OCI-LY7 (cell line): ENCODE measurements around the gene TOP1. TPM values are rescaled to one million over a fixed set of nuclear protein-coding genes. Genes with fewer than 3 reads are reported as not detected.
A peak's percentile ranks its signal among the peaks of the same experiment; 100 is the strongest.

Experiments used
- BruUV-seq: library from RNA; stranded (reverse); fragments of 400-500 nt; replicated peaks from 2 replicates; lab custom pipeline; 2021; lab: Mats Ljungman, UMichigan
- CTCF ChIA-PET: fragments of 300-600 bp; sonication (Branson Sonifier 250); formaldehyde crosslinking; loops from one replicate; lab custom pipeline; 2022; ENCODE audit warnings: antibody characterized with exemption; ENCODE audit not compliant: unreplicated experiment; lab: Charles Lee
- POLR2A ChIA-PET: fragments of 300-600 bp; sonication (Branson Sonifier 250); formaldehyde crosslinking; loops from one replicate; lab custom pipeline; 2022; ENCODE audit warnings: antibody characterized with exemption; lab: Charles Lee
- DNase-seq: peaks from one replicate; pipeline ENCODE4 v3.0.0-alpha.2; 2015; ENCODE audit warnings: low spot score
- H2AFZ ChIP-seq: fragments of 200-600 bp; sonication (generic), shearing (Covaris generic); 2 replicates; pipeline ENCODE4 v1.6.1; 2014; ENCODE audit warnings: mild to moderate bottlenecking, antibody characterized with exemption, low read length, moderate library complexity
- H3K27ac ChIP-seq: fragments of 200-600 bp; sonication (generic); 2 replicates; pipeline ENCODE4 v1.5.1; 2014; ENCODE audit warnings: mixed run types, low read depth, mild to moderate bottlenecking, moderate library complexity, low read length, inconsistent platforms; ENCODE audit not compliant: poor library complexity, severe bottlenecking
- H3K36me3 ChIP-seq: fragments of 200-600 bp; sonication (generic); 2 replicates; pipeline ENCODE4 v1.6.1; 2014; ENCODE audit warnings: mild to moderate bottlenecking, antibody characterized with exemption, low read length, moderate library complexity, mixed read lengths; ENCODE audit not compliant: insufficient read depth
- H3K4me1 ChIP-seq: fragments of 200-600 bp; sonication (generic); 2 replicates; pipeline ENCODE4 v1.5.1; 2014; ENCODE audit warnings: mild to moderate bottlenecking, low read length; ENCODE audit not compliant: insufficient read depth, poor library complexity, severe bottlenecking
- H3K4me2 ChIP-seq: fragments of 200-600 bp; sonication (generic); 2 replicates; pipeline ENCODE4 v1.6.1; 2014; ENCODE audit warnings: mild to moderate bottlenecking, low read length
- H3K4me3 ChIP-seq: fragments of 200-600 bp; sonication (generic); 2 replicates; pipeline ENCODE4 v1.5.1; 2014; ENCODE audit warnings: mild to moderate bottlenecking, low read depth, low read length; ENCODE audit not compliant: poor library complexity, severe bottlenecking
- H3K79me2 ChIP-seq: fragments of 200-600 bp; sonication (generic); 2 replicates; pipeline ENCODE4 v1.6.1; 2016; ENCODE audit warnings: low read depth, mild to moderate bottlenecking, low read length, moderate library complexity, mixed read lengths; ENCODE audit not compliant: insufficient read depth
- H3K9me2 ChIP-seq: fragments of 200-600 bp; sonication (generic); 2 replicates; pipeline ENCODE4 v1.6.1; 2016; ENCODE audit warnings: mild to moderate bottlenecking, low read length, mixed read lengths; ENCODE audit not compliant: insufficient read depth
- H3K9me3 ChIP-seq: fragments of 200-600 bp; sonication (generic); 2 replicates; pipeline ENCODE4 v1.6.1; 2014; ENCODE audit warnings: mild to moderate bottlenecking, mixed run types, low read length, mixed read lengths
- H4K20me1 ChIP-seq: fragments of 200-600 bp; sonication (generic); 2 replicates; pipeline ENCODE4 v1.6.1; 2014; ENCODE audit warnings: mild to moderate bottlenecking, antibody characterized with exemption, low read length, moderate library complexity, mixed read lengths; ENCODE audit not compliant: insufficient read depth
- EZH2phosphoT487 ChIP-seq: fragments of 200-600 bp; sonication (generic); IDR thresholded peaks from 2 replicates; pipeline ENCODE4 v1.6.1; 2018; ENCODE audit warnings: low read depth, borderline replicate concordance, mild to moderate bottlenecking, mixed run types, antibody characterized with exemption, low read length, moderate library complexity, mixed read lengths
- intact Hi-C: fragments of 100-400 bp; cut with micrococcal nuclease; formaldehyde crosslinking; loops from one replicate; pipeline ENCODE4 v1.10.0; 2022; ENCODE audit not compliant: unreplicated experiment
- total RNA-seq, 2 experiments: library from RNA; depleted of rRNA in 1 of 2; stranded (reverse); fragments of >200 nt in 1 of 2; shearing (Covaris generic) in 1 of 2; gene quantifications; 2 replicates each; pipeline ENCODE4 v1.2.3, GENCODE V29; 2014 to 2022
- TF ChIP-seq, protein P1 (sequence below): fragments of 200-600 bp; sonication (generic); conservative IDR thresholded peaks from 2 replicates; pipeline ENCODE4 v1.5.1; 2014; ENCODE audit warnings: mild to moderate bottlenecking, antibody characterized with exemption, low read length, moderate library complexity, mixed read lengths

TOP1 gene
- total RNA-seq, 2 experiments from 2014 or later = 44.6 to 200 TPM

DNA sequence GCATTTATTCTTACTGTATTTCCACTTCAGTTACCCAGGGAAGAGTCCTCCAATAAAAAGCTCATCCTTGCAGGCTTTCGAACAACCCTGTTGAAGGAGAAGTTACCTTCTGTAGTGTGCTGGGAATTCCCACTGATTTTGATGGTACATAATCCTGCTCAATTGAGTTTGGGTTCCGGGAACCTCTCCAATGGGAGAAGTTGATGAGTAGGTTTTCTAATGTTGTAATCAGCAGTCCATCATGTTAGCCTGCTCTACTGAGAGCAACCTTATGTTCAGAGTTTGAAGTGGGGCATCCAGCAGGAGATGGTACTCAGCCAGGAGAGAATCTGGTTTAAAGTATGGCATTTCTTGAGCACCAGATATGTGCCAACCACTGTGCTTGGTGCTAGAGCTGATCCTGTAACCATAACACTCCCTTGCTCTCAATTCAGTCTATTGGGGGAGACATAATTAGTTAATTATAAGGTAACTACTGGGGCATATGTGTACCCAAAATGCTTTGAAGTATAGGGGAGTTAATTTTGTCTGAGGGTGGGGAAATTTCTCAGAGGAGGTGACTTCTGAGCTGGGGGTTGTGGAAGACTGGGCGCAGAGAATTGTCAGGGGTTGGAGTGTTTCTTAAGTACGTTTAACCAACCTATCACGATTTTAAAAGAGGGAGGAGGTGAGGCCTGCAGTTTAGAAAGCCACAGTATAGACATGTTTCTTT lies 2.1 kb downstream of the TOP1 start:
- TF ChIP-seq EZH2phosphoT487 = no peak
- H2AFZ ChIP-seq = no peak overlapping the region
- peaks cover 77% of the 10 kb centered on the region for H3K79me2 ChIP-seq
- TSS peak; percentile 59 for BruUV-seq
- peak overlapping the region; percentile 88 for H3K4me3 ChIP-seq
- peaks cover 69% of the 10 kb centered on the region for H3K36me3 ChIP-seq
- H4K20me1 ChIP-seq = peaks cover 61% of the 10 kb centered on the region
- H3K4me1 ChIP-seq = peaks cover 76% of the 10 kb centered on the region
- no peaks in the 10 kb centered on the region for H3K9me2 ChIP-seq
- no peak for DNase-seq
- ChIA-PET POLR2A (interaction anchor here (0.7 to 7.6 kb wide), 12 partner anchors 8 to 73 kb away, joined by 3 to 88 read pairs (median 5); no protein-coding TSS in a partner anchor), CTCF (interaction anchor here (1.5 to 2.8 kb wide), 2 partner anchors 30 to 40 kb away, joined by 4 to 15 read pairs; no protein-coding TSS in a partner anchor)
- intact Hi-C loops = loop anchor here (2.0 kb wide), 1 partner anchor 64 kb away; no protein-coding TSS in a partner anchor
- H3K9me3 ChIP-seq = no peaks in the 10 kb centered on the region
- peak overlapping the region; percentile 54 for H3K27ac ChIP-seq
- H3K4me2 ChIP-seq = peak overlapping the region; percentile 92

DNA sequence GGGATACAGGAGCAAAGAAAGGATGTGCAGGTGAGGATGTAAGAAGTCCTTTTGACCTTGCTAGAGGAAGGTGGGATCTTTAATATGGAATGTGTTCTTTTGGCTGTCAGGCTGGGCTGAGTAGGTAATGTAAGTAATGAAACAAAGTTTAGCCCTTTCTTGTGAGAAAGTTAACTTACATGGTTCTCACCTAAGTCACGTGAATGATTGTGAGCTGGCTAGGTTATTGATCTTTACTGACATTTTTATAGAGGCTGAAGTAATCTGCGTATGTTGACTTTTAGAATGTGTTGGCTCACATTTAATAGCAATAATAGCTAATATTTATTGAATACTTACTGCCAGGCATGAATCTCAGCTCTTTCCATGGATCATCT lies 2.6 kb downstream of the TOP1 start:
- intact Hi-C loops = loop anchor here (2.0 kb wide), 1 partner anchor 64 kb away; no protein-coding TSS in a partner anchor
- peaks cover 74% of the 10 kb centered on the region for H3K36me3 ChIP-seq
- H3K9me3 ChIP-seq = no peaks in the 10 kb centered on the region
- peaks cover 75% of the 10 kb centered on the region for H3K4me1 ChIP-seq
- no TSS peak for BruUV-seq
- H3K79me2 ChIP-seq = peaks cover 83% of the 10 kb centered on the region
- H3K4me3 ChIP-seq = peak overlapping the region; percentile 88
- H3K4me2 ChIP-seq = peak overlapping the region; percentile 92
- no peak overlapping the region for H2AFZ ChIP-seq
- no peak for DNase-seq
- no peak for TF ChIP-seq EZH2phosphoT487
- TF ChIP-seq, protein P1, sequence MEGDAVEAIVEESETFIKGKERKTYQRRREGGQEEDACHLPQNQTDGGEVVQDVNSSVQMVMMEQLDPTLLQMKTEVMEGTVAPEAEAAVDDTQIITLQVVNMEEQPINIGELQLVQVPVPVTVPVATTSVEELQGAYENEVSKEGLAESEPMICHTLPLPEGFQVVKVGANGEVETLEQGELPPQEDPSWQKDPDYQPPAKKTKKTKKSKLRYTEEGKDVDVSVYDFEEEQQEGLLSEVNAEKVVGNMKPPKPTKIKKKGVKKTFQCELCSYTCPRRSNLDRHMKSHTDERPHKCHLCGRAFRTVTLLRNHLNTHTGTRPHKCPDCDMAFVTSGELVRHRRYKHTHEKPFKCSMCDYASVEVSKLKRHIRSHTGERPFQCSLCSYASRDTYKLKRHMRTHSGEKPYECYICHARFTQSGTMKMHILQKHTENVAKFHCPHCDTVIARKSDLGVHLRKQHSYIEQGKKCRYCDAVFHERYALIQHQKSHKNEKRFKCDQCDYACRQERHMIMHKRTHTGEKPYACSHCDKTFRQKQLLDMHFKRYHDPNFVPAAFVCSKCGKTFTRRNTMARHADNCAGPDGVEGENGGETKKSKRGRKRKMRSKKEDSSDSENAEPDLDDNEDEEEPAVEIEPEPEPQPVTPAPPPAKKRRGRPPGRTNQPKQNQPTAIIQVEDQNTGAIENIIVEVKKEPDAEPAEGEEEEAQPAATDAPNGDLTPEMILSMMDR = no peak
- H4K20me1 ChIP-seq = peaks cover 64% of the 10 kb centered on the region
- POLR2A ChIA-PET = interaction anchor here (0.6 to 7.6 kb wide), 13 partner anchors 8 to 132 kb away, joined by 3 to 88 read pairs (median 5); no protein-coding TSS in a partner anchor
- no peak overlapping the region for H3K27ac ChIP-seq
- CTCF ChIA-PET = interaction anchor here (1.1 to 2.8 kb wide), 3 partner anchors 30 to 43 kb away, joined by 3 to 15 read pairs (median 4); no protein-coding TSS in a partner anchor
- H3K9me2 ChIP-seq = no peaks in the 10 kb centered on the region

DNA sequence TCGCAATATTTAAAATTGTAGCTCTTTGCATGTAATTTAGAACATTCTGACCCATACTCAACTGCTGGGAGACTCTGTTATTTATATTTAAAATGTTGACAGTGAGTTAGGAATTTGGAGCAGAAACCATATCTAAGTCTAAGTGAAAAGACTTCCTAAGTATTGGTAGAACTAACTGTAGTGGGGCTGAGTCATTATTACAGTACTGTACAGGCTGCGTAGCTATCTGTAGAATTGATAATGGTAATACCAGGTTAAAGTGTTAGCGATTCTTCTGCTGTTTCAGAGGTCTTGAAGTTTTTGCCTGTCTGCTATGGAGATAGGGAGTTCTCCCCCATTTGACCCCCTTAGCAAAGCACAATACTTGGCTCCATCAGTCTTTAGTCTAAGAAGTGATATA lies 3.6 kb downstream of the TOP1 start:
- Histone ChIP-seq H2AFZ (no peak overlapping the region), H3K36me3 (peaks cover 83% of the 10 kb centered on the region), H3K79me2 (peaks cover 93% of the 10 kb centered on the region), H3K4me2 (peak overlapping the region; percentile 92), H3K4me1 (peaks cover 66% of the 10 kb centered on the region), H3K4me3 (peak overlapping the region; percentile 88), H3K9me3 (no peaks in the 10 kb centered on the region), H4K20me1 (peaks cover 64% of the 10 kb centered on the region), H3K9me2 (no peaks in the 10 kb centered on the region), H3K27ac (no peak overlapping the region)
- no TSS peak for BruUV-seq
- ChIA-PET CTCF (interaction anchor here (0.6 to 2.8 kb wide), 4 partner anchors 29 to 47 kb away, joined by 3 to 15 read pairs (median 4); no protein-coding TSS in a partner anchor), POLR2A (interaction anchor here (0.9 to 7.6 kb wide), 10 partner anchors 8 to 46 kb away, joined by 3 to 88 read pairs (median 6); no protein-coding TSS in a partner anchor)
- intact Hi-C loops = no loop called here
- DNase-seq = no peak
- TF ChIP-seq, protein P1 = no peak
- no peak for TF ChIP-seq EZH2phosphoT487
